ENCODE measurements around the gene RPL28.

The RPL28 gene

DNA sequence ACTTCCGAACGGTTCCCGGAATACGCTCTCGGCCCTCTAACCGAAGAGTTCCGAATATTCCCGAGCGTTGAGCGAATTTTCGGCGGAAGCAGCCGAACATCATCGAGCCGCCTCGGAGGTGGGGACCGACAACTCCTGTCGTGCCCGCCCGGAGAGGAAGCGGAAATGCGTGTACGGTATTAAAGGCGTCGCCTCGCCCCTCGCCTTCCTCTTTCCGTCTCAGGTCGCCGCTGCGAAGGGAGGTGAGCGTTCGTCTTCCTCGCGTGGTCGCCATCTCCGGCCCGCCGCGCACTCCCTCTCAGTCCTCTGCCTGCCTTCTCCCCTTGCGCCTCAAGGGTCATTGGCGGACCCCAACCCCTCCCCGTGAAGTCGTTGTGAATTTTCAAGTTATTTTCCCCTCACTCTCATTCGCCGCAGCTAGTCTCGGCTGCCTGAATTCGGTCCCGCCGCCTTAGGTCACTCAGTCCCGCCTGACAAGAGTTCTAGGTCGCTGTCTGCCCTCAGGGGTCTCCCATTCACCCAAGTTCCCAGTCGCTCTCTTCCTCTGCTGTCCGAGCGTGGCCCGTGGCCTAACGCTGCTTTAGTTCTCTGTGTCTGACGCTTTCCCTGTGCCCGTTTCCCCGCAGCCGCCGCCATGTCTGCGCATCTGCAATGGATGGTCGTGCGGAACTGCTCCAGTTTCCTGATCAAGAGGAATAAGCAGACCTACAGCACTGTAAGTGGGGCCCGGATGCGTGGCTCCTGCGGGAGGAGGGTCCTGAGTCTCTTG, at the start of gene RPL28:
Gene RPL28 (plus strand): TSS at position 209 of the 769 bp plus-strand sequence. CDS start 426 bp downstream, at position 635.
- Mint-ChIP-seq H3K4me1 (peaks cover 57% of the 10 kb centered on the region), H3K4me3 (peak within 1 kb of the TSS; percentile 100), H3K27me3 (ENCODE audit: low read depth, poor library complexity) (peaks cover 7% of the 10 kb centered on the region), H3K9me3 (peaks cover 10% of the 10 kb centered on the region), H3K27ac (peak within 1 kb of the TSS; percentile 98), H3K36me3 (ENCODE audit: low read depth) (peaks cover 32% of the 10 kb centered on the region)
- peak; percentile 97 for DNase-seq
- TF ChIP-seq, protein P1, sequence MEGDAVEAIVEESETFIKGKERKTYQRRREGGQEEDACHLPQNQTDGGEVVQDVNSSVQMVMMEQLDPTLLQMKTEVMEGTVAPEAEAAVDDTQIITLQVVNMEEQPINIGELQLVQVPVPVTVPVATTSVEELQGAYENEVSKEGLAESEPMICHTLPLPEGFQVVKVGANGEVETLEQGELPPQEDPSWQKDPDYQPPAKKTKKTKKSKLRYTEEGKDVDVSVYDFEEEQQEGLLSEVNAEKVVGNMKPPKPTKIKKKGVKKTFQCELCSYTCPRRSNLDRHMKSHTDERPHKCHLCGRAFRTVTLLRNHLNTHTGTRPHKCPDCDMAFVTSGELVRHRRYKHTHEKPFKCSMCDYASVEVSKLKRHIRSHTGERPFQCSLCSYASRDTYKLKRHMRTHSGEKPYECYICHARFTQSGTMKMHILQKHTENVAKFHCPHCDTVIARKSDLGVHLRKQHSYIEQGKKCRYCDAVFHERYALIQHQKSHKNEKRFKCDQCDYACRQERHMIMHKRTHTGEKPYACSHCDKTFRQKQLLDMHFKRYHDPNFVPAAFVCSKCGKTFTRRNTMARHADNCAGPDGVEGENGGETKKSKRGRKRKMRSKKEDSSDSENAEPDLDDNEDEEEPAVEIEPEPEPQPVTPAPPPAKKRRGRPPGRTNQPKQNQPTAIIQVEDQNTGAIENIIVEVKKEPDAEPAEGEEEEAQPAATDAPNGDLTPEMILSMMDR (IDR thresholded peaks at IDR 0.05), result no peak

DNA sequence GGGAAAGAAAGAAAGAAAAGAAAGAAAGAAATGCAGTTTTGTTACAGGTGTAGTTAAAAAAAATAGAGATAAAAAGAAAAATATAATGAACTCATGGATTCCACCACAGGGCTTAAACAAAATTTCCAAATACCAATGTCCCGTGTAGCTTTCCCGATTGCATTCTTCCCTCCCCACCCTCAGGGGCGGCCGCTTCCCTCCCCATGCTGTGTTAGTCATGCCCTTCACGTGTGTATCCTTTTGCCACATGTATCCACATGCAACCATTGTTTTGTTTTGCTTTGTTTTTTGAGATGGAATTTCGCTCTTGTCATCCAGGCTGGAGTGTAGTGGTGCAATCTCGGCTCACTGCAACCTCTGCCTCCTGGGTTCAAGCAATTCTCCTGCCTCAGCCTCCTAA, 49.6 kb upstream of the RPL28 start:
- Mint-ChIP-seq H3K4me3 (no peak overlapping the region), H3K36me3 (ENCODE audit: low read depth) (no peaks in the 10 kb centered on the region), H3K27me3 (ENCODE audit: low read depth, poor library complexity) (peaks cover 14% of the 10 kb centered on the region), H3K27ac (peak overlapping the region; percentile 78), H3K4me1 (peaks cover 13% of the 10 kb centered on the region), H3K9me3 (no peaks in the 10 kb centered on the region)
- no peak for DNase-seq
- TF ChIP-seq, protein P1 (IDR thresholded peaks at IDR 0.05), result no peak

DNA sequence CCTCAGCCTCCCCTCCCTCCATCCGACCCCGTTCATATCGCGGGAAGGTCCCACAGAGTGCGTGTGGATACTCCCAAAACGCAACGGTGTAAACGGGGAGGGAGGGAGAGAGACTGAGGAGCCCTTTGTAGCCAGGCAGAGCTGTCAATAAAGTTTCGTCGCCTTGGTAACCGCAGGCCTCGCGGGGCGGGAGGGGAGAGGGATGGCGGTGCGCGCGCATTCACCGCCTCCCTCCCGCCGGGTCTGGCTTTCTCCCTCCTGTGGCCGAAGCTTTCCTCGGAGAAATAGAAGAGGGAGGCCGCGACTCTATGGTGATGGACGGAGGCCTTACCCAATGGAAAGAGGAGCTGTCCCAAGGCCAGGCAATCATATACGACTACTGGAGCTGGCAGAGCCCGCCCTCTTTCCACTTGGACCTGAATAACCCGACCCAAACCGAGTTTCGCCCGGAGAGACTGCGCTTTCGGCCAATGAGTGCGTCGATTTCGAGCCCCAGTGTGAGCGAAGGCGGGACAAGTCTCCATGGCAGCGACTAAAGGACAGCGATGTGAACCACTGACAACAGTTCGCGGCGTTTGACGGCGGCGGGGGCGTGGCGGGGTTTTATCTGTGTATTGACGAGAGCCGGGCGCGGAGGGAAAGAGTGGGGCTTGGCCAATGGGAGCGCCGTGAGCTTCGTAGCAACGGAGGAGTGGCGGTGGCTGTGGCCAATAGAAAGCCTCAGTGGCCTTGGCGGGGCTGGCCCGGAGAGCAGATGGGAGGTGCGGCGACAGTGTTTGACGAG, 46.4 kb upstream of the RPL28 start, which contains the start of gene KMT5C:
Gene KMT5C (plus strand): TSS at position 772 of the 784 bp plus-strand sequence. CDS start 2,061 bp downstream, outside the sequence.
- H3K4me3 Mint-ChIP-seq, result peak within 1 kb of the TSS; percentile 96
- peaks cover 20% of the 10 kb centered on the region for H3K36me3 Mint-ChIP-seq (ENCODE audit: low read depth)
- H3K9me3 Mint-ChIP-seq, result no peaks in the 10 kb centered on the region
- H3K4me1 Mint-ChIP-seq, result peaks cover 20% of the 10 kb centered on the region
- H3K27me3 Mint-ChIP-seq (ENCODE audit: low read depth, poor library complexity), result peaks cover 8% of the 10 kb centered on the region
- H3K27ac Mint-ChIP-seq, result peak within 1 kb of the TSS; percentile 100
- DNase-seq, result peak; percentile 100
- TF ChIP-seq, protein P1 (IDR thresholded peaks at IDR 0.05), result no peak

DNA sequence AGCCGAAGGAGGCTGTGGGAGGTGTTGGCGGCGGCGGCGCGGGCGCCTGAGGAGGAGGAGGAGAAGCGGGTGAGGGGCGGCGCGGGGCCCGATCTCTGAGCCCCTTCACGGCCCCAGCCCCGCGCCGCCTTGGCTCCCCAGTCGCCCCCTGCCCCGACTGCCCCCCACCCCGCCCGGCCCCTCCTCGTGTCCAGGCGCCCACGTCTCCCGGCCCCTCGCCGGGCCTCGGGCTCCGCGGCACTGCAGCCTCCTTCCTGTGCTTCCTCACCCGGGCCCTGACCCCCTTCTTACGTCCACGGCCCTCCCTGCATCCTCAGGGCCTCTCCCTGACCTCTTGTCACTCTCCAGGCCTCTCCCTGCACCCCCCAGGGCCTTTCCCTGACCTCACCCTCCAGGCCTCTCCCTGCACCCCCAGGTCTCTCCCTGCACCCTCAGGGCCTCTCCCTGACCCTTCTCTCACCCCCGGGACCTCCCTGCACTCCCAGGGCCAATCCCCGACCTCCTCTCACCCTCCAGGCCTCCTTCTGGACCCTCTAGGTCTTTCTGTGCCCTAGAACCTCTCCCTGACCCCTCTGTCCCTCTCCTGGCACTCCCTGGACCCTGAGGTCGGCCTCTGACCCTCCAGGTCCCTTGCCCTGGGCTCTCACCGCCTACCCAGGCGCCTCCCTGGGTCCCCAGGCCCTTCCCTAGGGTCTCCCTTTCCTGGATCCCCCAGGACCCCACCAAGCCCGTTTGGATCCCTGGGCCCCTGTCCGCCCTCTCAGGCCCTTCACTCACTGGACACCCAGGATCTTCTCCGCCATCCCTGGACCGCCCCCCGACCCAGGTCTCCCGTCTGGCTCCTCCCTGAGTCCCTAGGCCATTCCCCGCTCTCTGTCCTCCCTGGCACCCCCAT, 45.6 kb upstream of the RPL28 start:
- Mint-ChIP-seq H3K27me3 (ENCODE audit: low read depth, poor library complexity) (peaks cover 8% of the 10 kb centered on the region), H3K27ac (peak overlapping the region; percentile 100), H3K4me1 (peaks cover 26% of the 10 kb centered on the region), H3K36me3 (ENCODE audit: low read depth) (peaks cover 24% of the 10 kb centered on the region), H3K9me3 (no peaks in the 10 kb centered on the region), H3K4me3 (peak overlapping the region; percentile 96)
- TF ChIP-seq, protein P1 (IDR thresholded peaks at IDR 0.05), result no peak
- no peak for DNase-seq

DNA sequence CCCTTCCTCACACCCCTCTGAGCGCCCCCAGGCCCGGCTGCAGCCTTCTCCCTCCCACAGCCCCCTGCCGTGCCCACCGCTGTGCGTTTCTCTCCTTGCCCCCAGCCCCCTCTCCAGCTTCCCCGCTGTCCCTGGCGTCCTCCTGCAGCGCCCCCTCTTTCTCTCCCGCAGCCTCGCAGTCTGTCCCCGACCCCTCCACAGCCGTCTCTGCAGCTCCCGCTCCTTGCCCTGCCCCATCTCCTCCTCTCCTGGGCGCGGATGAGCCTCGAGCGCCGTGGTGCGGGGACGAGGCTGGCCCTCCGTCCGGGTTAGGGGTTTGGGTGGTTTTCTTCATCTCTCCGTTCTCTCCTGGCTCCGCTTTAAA, 45.0 kb upstream of the RPL28 start:
- peak; percentile 47 for DNase-seq
- Mint-ChIP-seq H3K27me3 (ENCODE audit: low read depth, poor library complexity) (peaks cover 8% of the 10 kb centered on the region), H3K4me1 (peaks cover 32% of the 10 kb centered on the region), H3K27ac (peak overlapping the region; percentile 71), H3K36me3 (ENCODE audit: low read depth) (peaks cover 29% of the 10 kb centered on the region), H3K9me3 (no peaks in the 10 kb centered on the region), H3K4me3 (peak overlapping the region; percentile 96)
- TF ChIP-seq, protein P1 (IDR thresholded peaks at IDR 0.05), result no peak
